MM.1S (cell line): ENCODE data around the gene POLR2M.

ENCODE experiments used
- CTCF ChIP-seq: fragments of 300-600 bp; sonication (generic); IDR thresholded peaks from 2 replicates; pipeline ENCODE4 v1.5.1; 2016; ENCODE audit warnings: antibody characterized with exemption, low read length, mixed read lengths
- EZH2 ChIP-seq: fragments of 300-600 bp; sonication (generic); optimal IDR thresholded peaks from 2 replicates; pipeline ENCODE3; 2017; ENCODE audit warnings: low read depth, mild to moderate bottlenecking, antibody characterized with exemption, low read length, mixed read lengths

- TF ChIP-seq CTCF (no peak), EZH2 (no peak)
Observed at GRCh38 chr15:57684491-57685151, 21.9 kb upstream of the POLR2M start.
